Mesenchymal stem cell (in vitro differentiated cells and primary cell): Measurements from ENCODE around the gene C5orf46.

Source experiments
- DNase-seq: peaks from one replicate; pipeline ENCODE4 v3.0.0-alpha.2; 2013
- H2AFZ ChIP-seq: one replicate; pipeline ENCODE4 v1.6.1; 2013; ENCODE audit warnings: low read depth, mild to moderate bottlenecking, control low read depth, inconsistent platforms, low read length, moderate library complexity
- H2AK5ac ChIP-seq: 2 replicates; pipeline ENCODE4 v1.6.1; 2013; ENCODE audit warnings: low read length, moderate library complexity, mild to moderate bottlenecking, inconsistent platforms; ENCODE audit not compliant: severe bottlenecking
- H2BK120ac ChIP-seq: one replicate; pipeline ENCODE4 v1.6.1; 2013; ENCODE audit warnings: low read depth, mild to moderate bottlenecking, inconsistent platforms, low read length, moderate library complexity
- H2BK12ac ChIP-seq, 2 experiments: one replicate each; pipeline ENCODE4 v1.6.1; 2013; ENCODE audit warnings: inconsistent platforms in 2 of 2, low read length in 2 of 2, mild to moderate bottlenecking in 2 of 2, moderate library complexity in 2 of 2, control low read depth in 1 of 2
- H2BK15ac ChIP-seq: one replicate; pipeline ENCODE4 v1.6.1; 2013; ENCODE audit warnings: mild to moderate bottlenecking, low read depth, inconsistent platforms; ENCODE audit not compliant: poor library complexity, severe bottlenecking
- H2BK5ac ChIP-seq: 2 replicates; pipeline ENCODE4 v1.6.1; 2013; ENCODE audit warnings: low read depth, mild to moderate bottlenecking, low read length, control low read depth, inconsistent platforms; ENCODE audit not compliant: poor library complexity, severe bottlenecking
- H3K14ac ChIP-seq, 2 experiments: one replicate each; pipeline ENCODE4 v1.6.1; 2013; ENCODE audit warnings: inconsistent platforms in 2 of 2, low read length in 2 of 2, control low read depth in 1 of 2, mild to moderate bottlenecking in 1 of 2, moderate library complexity in 1 of 2
- H3K18ac ChIP-seq, 2 experiments: one replicate each; pipeline ENCODE4 v1.6.1; 2013; ENCODE audit warnings: inconsistent platforms in 2 of 2, low read length in 2 of 2, control low read depth in 1 of 2, low read depth in 1 of 2, mild to moderate bottlenecking in 1 of 2
- H3K23ac ChIP-seq, 2 experiments: one replicate each; pipeline ENCODE4 v1.6.1; 2013; ENCODE audit warnings: inconsistent platforms in 2 of 2, low read length in 2 of 2, mild to moderate bottlenecking in 2 of 2, moderate library complexity in 2 of 2, control low read depth in 1 of 2
- H3K27ac ChIP-seq: 2 replicates; pipeline ENCODE4 v1.5.1; 2013; ENCODE audit warnings: mild to moderate bottlenecking, moderate library complexity, low read length, control low read depth, inconsistent platforms; ENCODE audit not compliant: poor library complexity, severe bottlenecking
- H3K27me3 ChIP-seq, 2 experiments: 2 replicates each; pipeline versions ENCODE4 v1.6.1 to v1.7.0; 2013; ENCODE audit warnings: low read length in 2 of 2, mild to moderate bottlenecking in 2 of 2, moderate library complexity in 2 of 2, control low read depth in 1 of 2, inconsistent platforms in 1 of 2; ENCODE audit not compliant: control insufficient read depth in 1 of 2, insufficient read depth in 1 of 2
- H3K36me3 ChIP-seq, 2 experiments: 2 replicates each; pipeline versions ENCODE4 v1.6.1 to v1.7.0; 2013; ENCODE audit warnings: low read length in 2 of 2, control low read depth in 1 of 2, inconsistent platforms in 1 of 2, low read depth in 1 of 2, mild to moderate bottlenecking in 1 of 2; ENCODE audit not compliant: insufficient read depth in 2 of 2, control insufficient read depth in 1 of 2
- H3K4ac ChIP-seq, 2 experiments: one replicate each; pipeline ENCODE4 v1.6.1; 2013; ENCODE audit warnings: inconsistent platforms in 2 of 2, low read length in 2 of 2, mild to moderate bottlenecking in 2 of 2, moderate library complexity in 2 of 2, control low read depth in 1 of 2, low read depth in 1 of 2
- H3K4me1 ChIP-seq: 2 replicates; pipeline ENCODE4 v1.6.1; 2013; ENCODE audit warnings: low read depth, low read length, control low read depth; ENCODE audit not compliant: control insufficient read depth, insufficient read depth
- H3K4me2 ChIP-seq: 2 replicates; pipeline ENCODE4 v1.6.1; 2013; ENCODE audit warnings: low read length, mild to moderate bottlenecking, inconsistent platforms; ENCODE audit not compliant: poor library complexity, severe bottlenecking
- H3K4me3 ChIP-seq, 2 experiments: 2 replicates each; pipeline versions ENCODE4 v1.5.1 to v1.7.0; 2013; ENCODE audit warnings: low read length in 2 of 2, mild to moderate bottlenecking in 2 of 2, control low read depth in 1 of 2, low read depth in 1 of 2; ENCODE audit not compliant: insufficient read depth in 1 of 2
- H3K79me1 ChIP-seq: replicated peaks from 2 replicates; pipeline ENCODE4 v1.6.1; 2013; ENCODE audit warnings: mild to moderate bottlenecking, control low read depth, low read length, inconsistent platforms; ENCODE audit not compliant: poor library complexity, severe bottlenecking
- H3K9ac ChIP-seq: 2 replicates; pipeline ENCODE4 v1.7.0; 2013; ENCODE audit warnings: mild to moderate bottlenecking, low read length, moderate library complexity
- H3K9me3 ChIP-seq: 2 replicates; pipeline ENCODE4 v1.7.0; 2013; ENCODE audit warnings: mild to moderate bottlenecking, low read length; ENCODE audit not compliant: control insufficient read depth
- H4K8ac ChIP-seq: one replicate; pipeline ENCODE4 v1.6.1; 2013; ENCODE audit warnings: inconsistent platforms, mild to moderate bottlenecking, low read length, moderate library complexity
- H4K91ac ChIP-seq: one replicate; pipeline ENCODE4 v1.6.1; 2013; ENCODE audit warnings: mild to moderate bottlenecking, low read length, inconsistent platforms
- WGBS: methylation state at CpG from one replicate; pipeline ENCODE4 v1.1.7; 2013; ENCODE audit warnings: mixed read lengths; 5-methylcytosine and 5-hydroxymethylcytosine counted together

The C5orf46 gene

DNA sequence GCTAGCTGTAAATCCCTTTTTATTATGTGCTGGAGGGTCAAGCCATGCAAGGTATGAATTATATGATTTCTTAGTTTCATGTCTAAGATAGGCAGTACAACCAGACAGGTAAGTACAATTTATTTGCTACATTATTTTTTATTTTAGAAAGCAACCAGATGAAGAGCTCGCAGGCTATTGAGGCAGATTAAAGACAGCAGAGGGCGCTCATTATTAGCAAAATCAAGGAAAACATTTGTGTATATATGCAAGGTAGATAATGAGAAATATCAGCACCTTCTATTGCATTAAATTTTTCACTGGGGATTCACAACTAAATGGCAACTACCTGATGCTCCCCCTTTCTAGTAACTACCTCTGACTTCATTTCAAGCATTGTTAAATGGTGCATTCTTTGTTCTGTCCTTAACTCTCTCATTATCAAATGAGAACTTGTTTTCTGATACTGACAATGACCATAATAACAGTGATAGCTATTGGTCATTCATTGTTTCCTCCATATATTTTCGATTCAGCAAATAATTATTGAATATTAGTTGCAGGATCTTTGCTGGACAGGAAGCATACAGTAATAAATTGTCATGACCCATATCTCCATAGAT, 19.2 kb downstream of the C5orf46 start:
- no peak overlapping the region for H3K9ac ChIP-seq
- H2BK15ac ChIP-seq = no peak overlapping the region
- H3K79me1 ChIP-seq = no peaks in the 10 kb centered on the region
- H3K4me2 ChIP-seq = no peak overlapping the region
- no peak overlapping the region for H2AFZ ChIP-seq
- no peak overlapping the region for H2BK12ac ChIP-seq
- H3K4me1 ChIP-seq = no peaks in the 10 kb centered on the region
- H3K27ac ChIP-seq = no peak overlapping the region
- no peak overlapping the region for H3K4ac ChIP-seq
- no peak overlapping the region for H3K18ac ChIP-seq
- WGBS = no CpG with 5 or more reads among the region's 3 CpGs
- DNase-seq = peak; percentile 34
- H2BK120ac ChIP-seq = no peak overlapping the region
- H3K23ac ChIP-seq = no peak overlapping the region
- H3K14ac ChIP-seq = no peak overlapping the region
- no peak overlapping the region for H2BK5ac ChIP-seq
- no peak overlapping the region for H4K91ac ChIP-seq
- H2AK5ac ChIP-seq = no peak overlapping the region
- peaks cover 4 to 27% of the 10 kb centered on the region in 2 experiments for H3K27me3 ChIP-seq
- H3K4me3 ChIP-seq = no peak overlapping the region
- no peaks in the 10 kb centered on the region for H3K36me3 ChIP-seq
- no peaks in the 10 kb centered on the region for H3K9me3 ChIP-seq
- H4K8ac ChIP-seq = no peak overlapping the region

DNA sequence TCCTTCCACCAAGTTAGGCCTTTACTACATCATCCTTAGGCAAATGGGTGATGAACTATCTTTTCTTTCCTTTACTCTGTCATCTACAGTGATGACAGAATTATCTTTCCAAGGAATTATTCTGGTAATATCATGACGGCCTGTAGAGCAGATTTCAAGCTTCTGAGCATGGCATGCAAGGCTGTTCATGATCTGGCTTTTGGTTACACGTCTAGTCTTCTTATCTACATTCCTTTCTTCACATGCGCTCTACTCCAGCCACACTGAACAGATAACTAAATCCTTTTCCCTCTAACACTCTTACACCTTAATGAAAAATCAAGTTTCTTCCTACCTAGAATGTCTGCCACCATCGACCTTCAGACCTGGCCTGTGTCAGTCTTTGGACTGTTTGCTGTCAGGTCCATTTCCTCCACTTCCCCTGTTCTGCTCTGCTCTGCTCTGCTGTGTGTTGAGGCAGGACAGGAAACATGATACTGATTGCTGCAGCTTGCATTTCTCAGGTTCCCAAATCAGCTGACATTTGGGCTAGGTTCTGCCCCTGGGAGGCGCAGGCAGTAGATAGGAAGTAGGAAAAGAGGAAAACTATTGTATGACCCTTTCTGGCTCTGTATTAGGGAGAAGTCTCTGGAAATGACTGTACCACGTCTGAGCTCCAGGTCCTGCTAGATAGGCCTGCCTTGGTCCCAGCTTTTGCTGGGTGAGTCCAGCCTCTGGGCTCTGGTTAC, 23.6 kb downstream of the C5orf46 start:
- WGBS = 28% methylated on average over 6 of the region's 6 CpGs
- no peak overlapping the region for H3K14ac ChIP-seq
- H2AK5ac ChIP-seq = no peak overlapping the region
- H2BK15ac ChIP-seq = no peak overlapping the region
- H2AFZ ChIP-seq = no peak overlapping the region
- no peak overlapping the region for H2BK5ac ChIP-seq
- no peaks in the 10 kb centered on the region for H3K36me3 ChIP-seq
- H4K8ac ChIP-seq = no peak overlapping the region
- no peak overlapping the region for H3K4me2 ChIP-seq
- no peak overlapping the region for H3K4me3 ChIP-seq
- no peak overlapping the region for H3K9ac ChIP-seq
- no peak overlapping the region for H3K18ac ChIP-seq
- H3K4ac ChIP-seq = no peak overlapping the region
- H3K27ac ChIP-seq = no peak overlapping the region
- no peak for DNase-seq
- H3K23ac ChIP-seq = no peak overlapping the region
- no peaks in the 10 kb centered on the region for H3K79me1 ChIP-seq
- H3K4me1 ChIP-seq = no peaks in the 10 kb centered on the region
- H4K91ac ChIP-seq = no peak overlapping the region
- no peaks in the 10 kb centered on the region for H3K9me3 ChIP-seq
- H2BK12ac ChIP-seq = no peak overlapping the region
- H2BK120ac ChIP-seq = no peak overlapping the region
- H3K27me3 ChIP-seq = peaks cover 11 to 32% of the 10 kb centered on the region in 2 experiments

DNA sequence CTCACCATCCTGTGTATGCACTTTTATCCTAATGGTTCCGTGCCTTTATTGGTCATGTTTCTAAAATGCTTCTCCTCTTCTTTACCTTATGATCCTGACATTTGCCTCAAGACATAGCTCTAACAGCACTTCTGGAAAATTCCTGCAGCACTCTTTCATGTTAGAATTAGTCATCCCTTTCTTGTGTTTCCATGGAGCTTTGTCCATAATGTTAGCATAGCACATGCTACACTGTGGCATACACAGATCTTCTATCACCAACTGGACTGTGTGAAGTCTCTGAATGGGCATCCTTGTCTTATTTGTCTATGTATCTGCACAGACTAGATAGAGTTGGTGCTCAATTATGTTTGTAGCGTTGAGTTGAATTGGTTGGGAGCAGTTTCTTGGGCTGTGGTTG, 25.9 kb downstream of the C5orf46 start:
- Histone ChIP-seq H2BK12ac (no peak overlapping the region), H3K27me3 (peaks cover 21 to 48% of the 10 kb centered on the region in 2 experiments), H3K4ac (no peak overlapping the region), H3K9me3 (no peaks in the 10 kb centered on the region), H2BK120ac (no peak overlapping the region), H3K27ac (no peak overlapping the region), H3K23ac (no peak overlapping the region), H4K8ac (no peak overlapping the region), H4K91ac (no peak overlapping the region), H3K4me2 (no peak overlapping the region), H2AK5ac (no peak overlapping the region), H3K18ac (no peak overlapping the region), H3K9ac (no peak overlapping the region), H2BK5ac (no peak overlapping the region), H3K79me1 (no peaks in the 10 kb centered on the region), H3K36me3 (no peaks in the 10 kb centered on the region), H2BK15ac (no peak overlapping the region), H2AFZ (no peak overlapping the region), H3K14ac (no peak overlapping the region), H3K4me1 (no peaks in the 10 kb centered on the region), H3K4me3 (no peak overlapping the region)
- DNase-seq = no peak
- WGBS = 97% methylated on average over 2 of the region's 2 CpGs

DNA sequence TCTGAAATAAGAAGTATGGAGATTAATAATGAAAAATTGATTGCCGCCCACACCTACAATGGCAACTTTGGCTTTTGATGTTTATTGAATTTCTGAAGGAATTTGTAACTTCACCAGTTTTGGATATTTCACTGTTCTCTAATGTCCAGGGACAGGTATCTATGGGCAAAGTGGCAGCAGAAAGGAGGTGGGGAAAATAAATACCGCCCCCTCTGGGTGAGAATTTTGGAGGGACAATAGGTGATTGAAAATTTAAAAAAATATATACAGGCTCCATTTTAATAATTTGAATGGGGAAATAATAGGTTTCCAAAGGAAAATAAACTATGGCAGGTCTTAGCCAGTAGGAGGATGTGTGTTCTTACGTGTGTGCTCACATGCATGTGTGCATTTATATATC, 26.6 kb downstream of the C5orf46 start:
- 87% methylated on average over 3 of the region's 3 CpGs for WGBS
- H3K27me3 ChIP-seq = peaks cover 25 to 44% of the 10 kb centered on the region in 2 experiments
- H2BK120ac ChIP-seq = no peak overlapping the region
- no peak overlapping the region for H2BK12ac ChIP-seq
- no peak overlapping the region for H3K18ac ChIP-seq
- no peak overlapping the region for H3K27ac ChIP-seq
- no peak overlapping the region for H3K4ac ChIP-seq
- H3K14ac ChIP-seq = no peak overlapping the region
- H3K79me1 ChIP-seq = no peaks in the 10 kb centered on the region
- H2AK5ac ChIP-seq = no peak overlapping the region
- no peak overlapping the region for H2AFZ ChIP-seq
- H2BK5ac ChIP-seq = no peak overlapping the region
- H3K4me1 ChIP-seq = no peaks in the 10 kb centered on the region
- H3K23ac ChIP-seq = no peak overlapping the region
- no peaks in the 10 kb centered on the region for H3K36me3 ChIP-seq
- H3K9me3 ChIP-seq = no peaks in the 10 kb centered on the region
- no peak overlapping the region for H3K9ac ChIP-seq
- H4K8ac ChIP-seq = no peak overlapping the region
- no peak overlapping the region for H3K4me3 ChIP-seq
- no peak overlapping the region for H4K91ac ChIP-seq
- no peak overlapping the region for H3K4me2 ChIP-seq
- no peak for DNase-seq
- no peak overlapping the region for H2BK15ac ChIP-seq
